MM.1S (cell line): ENCODE data around the gene SLC1A7.

Experiments used
- DNase-seq: peaks from one replicate; pipeline ENCODE4 v3.0.0-alpha.2; 2015
- H2AFZ ChIP-seq: fragments of 300-600 bp; sonication (generic); 2 replicates; pipeline ENCODE4 v1.6.0; 2016; ENCODE audit warnings: antibody characterized with exemption, low read length
- H3F3A ChIP-seq: fragments of 300-600 bp; sonication (generic); 2 replicates; pipeline ENCODE4 v1.6.1; 2016; ENCODE audit warnings: mild to moderate bottlenecking, antibody characterized with exemption, low read length, moderate library complexity, mixed read lengths; ENCODE audit not compliant: insufficient read depth
- H3K27ac ChIP-seq: fragments of 300-600 bp; sonication (generic); 2 replicates; pipeline ENCODE4 v1.5.1; 2016; ENCODE audit warnings: mild to moderate bottlenecking, low read length
- H3K27me3 ChIP-seq: fragments of 300-600 bp; sonication (generic); replicated peaks from 2 replicates; pipeline ENCODE4 v1.6.0; 2016; ENCODE audit warnings: low read length; ENCODE audit not compliant: insufficient read depth
- H3K36me3 ChIP-seq: fragments of 300-600 bp; sonication (generic); replicated peaks from 2 replicates; pipeline ENCODE4 v1.6.1; 2016; ENCODE audit warnings: mild to moderate bottlenecking, low read length, mixed read lengths; ENCODE audit not compliant: insufficient read depth
- H3K4me1 ChIP-seq: fragments of 300-600 bp; sonication (generic); 2 replicates; pipeline ENCODE4 v1.6.1; 2016; ENCODE audit warnings: low read length, mixed read lengths
- H3K4me2 ChIP-seq: fragments of 300-600 bp; sonication (generic); 2 replicates; pipeline ENCODE4 v1.6.0; 2016; ENCODE audit warnings: low read depth, low read length
- H3K4me3 ChIP-seq: fragments of 300-600 bp; sonication (generic); 2 replicates; pipeline ENCODE4 v1.5.1; 2016; ENCODE audit warnings: low read length, mixed read lengths
- H3K79me2 ChIP-seq: fragments of 300-600 bp; sonication (generic); 2 replicates; pipeline ENCODE4 v1.6.1; 2016; ENCODE audit warnings: mixed run types, low read length, mixed read lengths
- H3K9ac ChIP-seq: fragments of 300-600 bp; sonication (generic); 2 replicates; pipeline ENCODE4 v1.6.1; 2016; ENCODE audit warnings: low read length, mixed read lengths
- H3K9me2 ChIP-seq: fragments of 300-600 bp; sonication (generic); replicated peaks from 2 replicates; pipeline ENCODE4 v1.6.1; 2016; ENCODE audit warnings: mild to moderate bottlenecking, low read length, mixed read lengths; ENCODE audit not compliant: insufficient read depth
- H3K9me3 ChIP-seq: fragments of 300-600 bp; sonication (generic); replicated peaks from 2 replicates; pipeline ENCODE4 v1.6.1; 2016; ENCODE audit warnings: mild to moderate bottlenecking, low read length, mixed read lengths; ENCODE audit not compliant: insufficient read depth
- H4K20me1 ChIP-seq: fragments of 300-600 bp; sonication (generic); 2 replicates; pipeline ENCODE4 v1.6.1; 2016; ENCODE audit warnings: mild to moderate bottlenecking, low read length, moderate library complexity, mixed read lengths; ENCODE audit not compliant: insufficient read depth
- EZH2 ChIP-seq: fragments of 300-600 bp; sonication (generic); optimal IDR thresholded peaks from 2 replicates; pipeline ENCODE3; 2017; ENCODE audit warnings: low read depth, mild to moderate bottlenecking, antibody characterized with exemption, low read length, mixed read lengths
- EZH2phosphoT487 ChIP-seq: fragments of 300-600 bp; sonication (generic); IDR thresholded peaks from 2 replicates; pipeline ENCODE4 v1.6.1; 2018; ENCODE audit warnings: antibody characterized with exemption, low read length
- TF ChIP-seq, protein P1 (sequence below): fragments of 300-600 bp; sonication (generic); IDR thresholded peaks from 2 replicates; pipeline ENCODE4 v1.5.1; 2016; ENCODE audit warnings: antibody characterized with exemption, low read length, mixed read lengths

Gene SLC1A7

DNA sequence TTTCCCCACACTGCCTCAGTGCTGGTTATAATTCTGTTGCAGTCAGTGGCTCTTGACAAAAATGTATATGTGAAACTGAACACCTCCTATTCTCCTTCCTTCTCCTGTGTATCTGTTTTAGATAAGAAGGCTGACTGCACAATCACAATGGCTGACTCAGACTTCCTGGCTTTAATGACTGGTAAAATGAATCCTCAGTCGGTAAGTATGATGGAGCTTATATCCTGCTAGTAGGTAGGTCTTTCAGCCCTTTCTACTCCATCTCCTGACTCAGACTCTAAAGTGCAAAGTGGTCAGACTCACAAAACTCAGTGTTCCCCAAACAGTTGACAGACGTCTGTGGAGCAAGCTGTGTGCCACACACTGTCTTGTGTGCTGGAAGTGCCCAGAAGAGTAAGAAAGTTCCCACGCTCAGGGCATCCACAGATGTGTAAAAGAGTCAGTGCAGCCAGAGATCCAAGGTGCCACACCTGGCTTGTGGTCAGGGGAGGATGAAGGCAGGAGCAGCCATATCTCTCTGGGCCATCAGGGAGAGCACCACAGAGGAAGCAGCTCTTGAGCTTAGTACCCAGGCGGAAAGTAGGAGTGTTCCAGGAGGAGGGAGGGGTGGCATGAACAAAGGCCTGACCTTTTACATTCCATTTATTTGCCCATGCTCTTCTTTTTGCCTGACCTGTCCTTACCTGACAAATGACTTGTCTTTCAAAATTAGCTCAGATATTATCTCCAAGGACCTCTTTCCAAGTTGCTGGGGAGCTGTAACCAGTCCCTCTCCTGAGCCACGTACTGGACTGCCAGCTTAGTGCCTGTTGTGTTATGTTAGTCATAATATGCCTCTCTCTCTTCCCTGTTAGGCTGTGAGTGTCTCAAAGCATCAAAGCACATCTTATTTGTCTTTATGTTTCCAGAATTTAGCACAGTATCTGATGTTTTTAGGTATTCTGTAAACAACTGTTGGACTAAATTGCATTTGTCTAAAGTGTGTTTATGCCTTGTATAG lies 94.4 kb downstream of the SLC1A7 start:
- Histone ChIP-seq H3K27me3 (no peaks in the 10 kb centered on the region), H3K9me2 (no peaks in the 10 kb centered on the region), H3K4me1 (no peaks in the 10 kb centered on the region), H2AFZ (no peak overlapping the region), H3K4me2 (no peak overlapping the region), H3F3A (no peaks in the 10 kb centered on the region), H3K79me2 (no peaks in the 10 kb centered on the region), H3K4me3 (no peak overlapping the region), H3K9ac (no peak overlapping the region), H3K36me3 (no peaks in the 10 kb centered on the region), H3K27ac (no peak overlapping the region), H4K20me1 (no peaks in the 10 kb centered on the region), H3K9me3 (no peaks in the 10 kb centered on the region)
- DNase-seq: no peak
- no peak for TF ChIP-seq EZH2
- TF ChIP-seq EZH2phosphoT487: no peak
- TF ChIP-seq, protein P1, sequence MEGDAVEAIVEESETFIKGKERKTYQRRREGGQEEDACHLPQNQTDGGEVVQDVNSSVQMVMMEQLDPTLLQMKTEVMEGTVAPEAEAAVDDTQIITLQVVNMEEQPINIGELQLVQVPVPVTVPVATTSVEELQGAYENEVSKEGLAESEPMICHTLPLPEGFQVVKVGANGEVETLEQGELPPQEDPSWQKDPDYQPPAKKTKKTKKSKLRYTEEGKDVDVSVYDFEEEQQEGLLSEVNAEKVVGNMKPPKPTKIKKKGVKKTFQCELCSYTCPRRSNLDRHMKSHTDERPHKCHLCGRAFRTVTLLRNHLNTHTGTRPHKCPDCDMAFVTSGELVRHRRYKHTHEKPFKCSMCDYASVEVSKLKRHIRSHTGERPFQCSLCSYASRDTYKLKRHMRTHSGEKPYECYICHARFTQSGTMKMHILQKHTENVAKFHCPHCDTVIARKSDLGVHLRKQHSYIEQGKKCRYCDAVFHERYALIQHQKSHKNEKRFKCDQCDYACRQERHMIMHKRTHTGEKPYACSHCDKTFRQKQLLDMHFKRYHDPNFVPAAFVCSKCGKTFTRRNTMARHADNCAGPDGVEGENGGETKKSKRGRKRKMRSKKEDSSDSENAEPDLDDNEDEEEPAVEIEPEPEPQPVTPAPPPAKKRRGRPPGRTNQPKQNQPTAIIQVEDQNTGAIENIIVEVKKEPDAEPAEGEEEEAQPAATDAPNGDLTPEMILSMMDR: no peak

DNA sequence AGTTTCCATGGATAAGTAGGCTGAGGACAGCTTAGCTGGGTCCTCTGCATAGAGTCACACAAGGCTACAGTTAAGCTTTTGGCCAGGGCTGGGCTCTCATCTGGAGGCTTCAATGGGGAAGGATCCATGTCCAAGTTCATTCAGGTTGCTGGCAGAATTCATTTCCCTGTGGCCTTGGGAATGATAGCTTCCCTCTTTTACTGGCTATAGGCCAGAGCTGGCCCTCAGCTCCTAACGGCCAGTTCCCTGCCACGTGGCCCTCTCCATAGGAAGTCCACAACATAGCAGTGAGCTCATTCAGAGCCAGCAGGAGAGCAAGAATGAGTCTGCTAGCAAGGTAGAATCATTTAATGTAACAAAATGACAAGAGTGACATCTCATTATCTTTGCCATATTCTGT lies 95.5 kb downstream of the SLC1A7 start:
- H3K4me1 ChIP-seq: no peaks in the 10 kb centered on the region
- no peaks in the 10 kb centered on the region for H3K27me3 ChIP-seq
- no peaks in the 10 kb centered on the region for H3K36me3 ChIP-seq
- TF ChIP-seq, protein P1: no peak
- no peak for TF ChIP-seq EZH2phosphoT487
- TF ChIP-seq EZH2: no peak
- no peaks in the 10 kb centered on the region for H4K20me1 ChIP-seq
- no peaks in the 10 kb centered on the region for H3K9me2 ChIP-seq
- H3K4me2 ChIP-seq: no peak overlapping the region
- H3K27ac ChIP-seq: no peak overlapping the region
- H3K79me2 ChIP-seq: no peaks in the 10 kb centered on the region
- no peak overlapping the region for H2AFZ ChIP-seq
- no peak for DNase-seq
- no peaks in the 10 kb centered on the region for H3F3A ChIP-seq
- no peaks in the 10 kb centered on the region for H3K9me3 ChIP-seq
- no peak overlapping the region for H3K4me3 ChIP-seq
- no peak overlapping the region for H3K9ac ChIP-seq

DNA sequence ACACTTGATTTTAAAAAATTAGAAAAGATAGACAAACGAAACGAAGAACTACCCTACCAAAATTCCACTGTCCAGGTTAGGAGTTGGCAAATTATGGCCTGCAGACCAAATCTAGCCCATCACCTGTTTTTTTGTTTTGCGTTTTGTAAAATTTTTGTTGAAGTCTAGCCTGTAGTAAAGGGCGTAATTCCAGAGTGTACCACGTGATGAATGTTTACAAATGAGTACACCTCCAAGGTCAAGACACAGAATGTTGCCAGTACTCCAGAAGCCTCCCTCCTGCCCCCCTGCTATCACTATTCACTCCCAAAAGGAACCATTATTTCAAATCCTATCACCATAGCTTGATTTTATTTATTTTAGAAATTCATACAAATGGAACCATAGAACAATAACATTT lies 97.5 kb downstream of the SLC1A7 start:
- H3K79me2 ChIP-seq: no peaks in the 10 kb centered on the region
- H3K27me3 ChIP-seq: no peaks in the 10 kb centered on the region
- no peak overlapping the region for H3K9ac ChIP-seq
- H4K20me1 ChIP-seq: no peaks in the 10 kb centered on the region
- H3K4me3 ChIP-seq: no peak overlapping the region
- H3K4me2 ChIP-seq: no peak overlapping the region
- H3K27ac ChIP-seq: no peak overlapping the region
- no peaks in the 10 kb centered on the region for H3K9me2 ChIP-seq
- H2AFZ ChIP-seq: no peak overlapping the region
- H3K36me3 ChIP-seq: peaks cover 2% of the 10 kb centered on the region; the same call in 1 of the 2 replicates
- H3K4me1 ChIP-seq: no peaks in the 10 kb centered on the region
- no peaks in the 10 kb centered on the region for H3K9me3 ChIP-seq
- TF ChIP-seq EZH2phosphoT487 (no peak), EZH2 (no peak)
- TF ChIP-seq, protein P1: no peak
- no peak for DNase-seq
- no peaks in the 10 kb centered on the region for H3F3A ChIP-seq
